Endodermal cell (in vitro differentiated cells): ENCODE measurements around the gene FAM229A. TPM values are rescaled to one million over a fixed set of nuclear protein-coding genes. Genes with fewer than 3 reads are reported as not detected.
A peak's percentile ranks its signal among the peaks of the same experiment; 100 is the strongest.

Experiments used
- DNase-seq: peaks from one replicate; pipeline ENCODE4 v3.0.0-alpha.2; 2017
- H3K27ac ChIP-seq: 2 replicates; pipeline ENCODE4 v1.5.1; 2013; ENCODE audit warnings: mild to moderate bottlenecking, low read depth, low read length, moderate library complexity
- H3K27me3 ChIP-seq: 2 replicates; pipeline ENCODE4 v1.6.1; 2013; ENCODE audit warnings: mild to moderate bottlenecking, low read length, moderate library complexity; ENCODE audit not compliant: insufficient read depth, control insufficient read depth, poor library complexity, severe bottlenecking
- H3K36me3 ChIP-seq: 2 replicates; pipeline ENCODE4 v1.7.0; 2013; ENCODE audit warnings: mild to moderate bottlenecking, low read length, moderate library complexity; ENCODE audit not compliant: control insufficient read depth, insufficient read depth
- H3K4me1 ChIP-seq: one replicate; pipeline ENCODE4 v1.7.0; 2013; ENCODE audit warnings: low read length; ENCODE audit not compliant: control insufficient read depth, insufficient read depth
- H3K4me3 ChIP-seq: 2 replicates; pipeline ENCODE4 v1.5.1; 2013; ENCODE audit warnings: mild to moderate bottlenecking, low read length, moderate library complexity
- H3K9ac ChIP-seq: 2 replicates; pipeline ENCODE4 v1.6.1; 2013; ENCODE audit warnings: mild to moderate bottlenecking, low read length, moderate library complexity; ENCODE audit not compliant: poor library complexity, severe bottlenecking; ENCODE audit errors: extremely low read depth
- H3K9me3 ChIP-seq: 2 replicates; pipeline ENCODE4 v1.6.1; 2013; ENCODE audit warnings: mild to moderate bottlenecking, low read length, moderate library complexity; ENCODE audit not compliant: control insufficient read depth
- H3K27ac Mint-ChIP-seq: 2 replicates; pipeline ENCODE4 v1.8.0; 2020; ENCODE audit warnings: mixed read lengths
- H3K27me3 Mint-ChIP-seq: 2 replicates; pipeline ENCODE4 v1.8.0; 2021; ENCODE audit warnings: mild to moderate bottlenecking, mixed read lengths; ENCODE audit not compliant: insufficient read depth
- H3K36me3 Mint-ChIP-seq: 2 replicates; pipeline ENCODE4 v1.8.0; 2020; ENCODE audit warnings: low read depth, mixed read lengths
- H3K4me1 Mint-ChIP-seq: 2 replicates; pipeline ENCODE4 v1.8.0; 2020; ENCODE audit warnings: mixed read lengths
- H3K4me3 Mint-ChIP-seq: 2 replicates; pipeline ENCODE4 v1.8.0; 2020; ENCODE audit warnings: mild to moderate bottlenecking, moderate library complexity, mixed read lengths
- H3K9me3 Mint-ChIP-seq: 2 replicates; pipeline ENCODE4 v1.8.0; 2020; ENCODE audit warnings: mild to moderate bottlenecking, mixed read lengths
- WGBS, 2 experiments: methylation state at CpG; one replicate each; pipeline versions ENCODE4 v1.1.5 to v1.1.7; 2013; ENCODE audit warnings: missing lambda C conversion rate in 2 of 2, mixed read lengths in 1 of 2; ENCODE audit not compliant: insufficient coverage in 1 of 2, insufficient read length in 1 of 2; 5-methylcytosine and 5-hydroxymethylcytosine counted together
- total RNA-seq, 2 donors: library from RNA; stranded (reverse); fragmentation: NEBNext Ultra II Directional in 1 of 2; extraction: Animal tissue kit (Norgen Biotek cat#: 25700) in 1 of 2; gene quantifications; 2 replicates in 1 of 2; 3 replicates in 1 of 2; pipeline ENCODE4 v1.2.1, GENCODE V29; 2021
- TF ChIP-seq, protein P1 (sequence below): fragments of 200-600 bp; sonication (generic); conservative IDR thresholded peaks from 2 replicates; pipeline ENCODE4 v1.5.0; 2021; ENCODE audit warnings: antibody characterized with exemption, mild to moderate bottlenecking

The FAM229A gene
- total RNA-seq, 2 donors from 2014 or later, result 6.8 to 8.4 TPM

DNA sequence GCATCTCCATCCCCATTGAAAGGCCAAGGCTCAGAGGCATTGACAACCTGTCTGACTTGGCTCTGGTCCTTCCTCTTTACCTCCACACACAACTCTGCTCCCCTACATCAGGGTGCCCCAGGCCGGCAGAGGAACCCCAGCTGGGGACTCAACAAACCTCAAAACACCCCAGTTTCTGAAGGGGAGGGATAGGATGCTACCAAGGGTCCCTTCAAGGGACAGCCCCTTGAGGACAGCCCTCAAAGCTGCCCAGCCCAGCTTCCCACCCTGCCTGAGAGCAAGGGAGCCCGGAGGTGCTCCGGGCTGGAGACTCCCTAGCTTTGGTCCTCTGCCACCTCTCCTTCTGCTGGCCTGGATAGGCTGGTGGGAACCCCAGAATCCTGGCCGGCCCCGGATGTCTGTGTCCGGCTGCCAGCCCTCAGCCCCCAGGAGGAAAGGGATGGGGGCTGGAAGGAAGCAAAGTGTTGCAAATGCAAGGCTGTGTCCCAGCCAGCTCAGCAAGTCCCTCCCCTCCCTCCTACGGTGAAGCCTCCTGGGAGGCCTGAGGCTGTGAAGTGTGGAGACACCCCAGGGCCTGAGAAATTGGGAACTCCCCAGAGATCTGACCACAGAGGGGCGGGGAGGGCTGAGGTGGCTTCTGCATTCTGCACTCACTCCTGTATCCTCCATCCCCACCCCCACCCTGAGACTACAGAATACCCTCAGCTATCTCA is 25.2 kb downstream of the FAM229A start:
- Histone ChIP-seq H3K9ac (no peak overlapping the region), H3K9me3 (no peaks in the 10 kb centered on the region), H3K27ac (no peak overlapping the region), H3K36me3 (peaks cover 28% of the 10 kb centered on the region), H3K4me1 (no peaks in the 10 kb centered on the region), H3K27me3 (peaks cover 9% of the 10 kb centered on the region), H3K4me3 (no peak overlapping the region)
- 82 to 93% methylated on average over 2 to 8 of the region's 8 CpGs for WGBS, 2 experiments
- DNase-seq, result no peak
- no peaks in the 10 kb centered on the region for H3K9me3 Mint-ChIP-seq
- peaks cover 24% of the 10 kb centered on the region for H3K4me1 Mint-ChIP-seq
- peaks cover 22% of the 10 kb centered on the region for H3K36me3 Mint-ChIP-seq
- H3K27ac Mint-ChIP-seq, result no peak overlapping the region
- H3K27me3 Mint-ChIP-seq, result peaks cover 25% of the 10 kb centered on the region
- peak overlapping the region; percentile 89 for H3K4me3 Mint-ChIP-seq
- TF ChIP-seq, protein P1, sequence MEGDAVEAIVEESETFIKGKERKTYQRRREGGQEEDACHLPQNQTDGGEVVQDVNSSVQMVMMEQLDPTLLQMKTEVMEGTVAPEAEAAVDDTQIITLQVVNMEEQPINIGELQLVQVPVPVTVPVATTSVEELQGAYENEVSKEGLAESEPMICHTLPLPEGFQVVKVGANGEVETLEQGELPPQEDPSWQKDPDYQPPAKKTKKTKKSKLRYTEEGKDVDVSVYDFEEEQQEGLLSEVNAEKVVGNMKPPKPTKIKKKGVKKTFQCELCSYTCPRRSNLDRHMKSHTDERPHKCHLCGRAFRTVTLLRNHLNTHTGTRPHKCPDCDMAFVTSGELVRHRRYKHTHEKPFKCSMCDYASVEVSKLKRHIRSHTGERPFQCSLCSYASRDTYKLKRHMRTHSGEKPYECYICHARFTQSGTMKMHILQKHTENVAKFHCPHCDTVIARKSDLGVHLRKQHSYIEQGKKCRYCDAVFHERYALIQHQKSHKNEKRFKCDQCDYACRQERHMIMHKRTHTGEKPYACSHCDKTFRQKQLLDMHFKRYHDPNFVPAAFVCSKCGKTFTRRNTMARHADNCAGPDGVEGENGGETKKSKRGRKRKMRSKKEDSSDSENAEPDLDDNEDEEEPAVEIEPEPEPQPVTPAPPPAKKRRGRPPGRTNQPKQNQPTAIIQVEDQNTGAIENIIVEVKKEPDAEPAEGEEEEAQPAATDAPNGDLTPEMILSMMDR, result no peak

DNA sequence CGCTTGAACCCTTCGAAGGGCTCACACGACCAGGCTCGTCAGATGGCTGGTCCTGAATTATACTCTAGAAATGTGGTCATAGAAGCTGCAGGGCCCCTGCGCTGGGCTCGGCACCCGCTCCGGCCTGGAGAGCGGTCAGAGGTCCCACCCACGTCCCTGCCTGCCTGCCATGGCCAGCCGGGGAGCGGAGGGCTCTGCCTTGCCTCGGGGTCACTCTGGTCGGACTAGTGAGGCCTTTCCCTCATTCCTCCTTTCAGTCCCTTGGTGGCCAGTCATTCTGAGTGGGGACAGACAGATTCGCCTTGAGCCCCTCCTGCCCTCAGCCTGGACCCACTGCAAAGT is 25.7 kb downstream of the FAM229A start:
- no peak overlapping the region for H3K9ac ChIP-seq
- Mint-ChIP-seq H3K9me3 (no peaks in the 10 kb centered on the region), H3K27me3 (peaks cover 25% of the 10 kb centered on the region), H3K27ac (no peak overlapping the region), H3K36me3 (peaks cover 27% of the 10 kb centered on the region), H3K4me3 (peak overlapping the region; percentile 89), H3K4me1 (peaks cover 26% of the 10 kb centered on the region)
- H3K36me3 ChIP-seq, result peaks cover 33% of the 10 kb centered on the region
- DNase-seq, result no peak
- H3K27me3 ChIP-seq, result peaks cover 9% of the 10 kb centered on the region
- no peak overlapping the region for H3K27ac ChIP-seq
- WGBS, 2 experiments, result 43 to 46% methylated on average over 12 to 15 of the region's 15 CpGs
- H3K4me3 ChIP-seq, result no peak overlapping the region
- H3K4me1 ChIP-seq, result no peaks in the 10 kb centered on the region
- H3K9me3 ChIP-seq, result no peaks in the 10 kb centered on the region
- TF ChIP-seq, protein P1, result no peak

DNA sequence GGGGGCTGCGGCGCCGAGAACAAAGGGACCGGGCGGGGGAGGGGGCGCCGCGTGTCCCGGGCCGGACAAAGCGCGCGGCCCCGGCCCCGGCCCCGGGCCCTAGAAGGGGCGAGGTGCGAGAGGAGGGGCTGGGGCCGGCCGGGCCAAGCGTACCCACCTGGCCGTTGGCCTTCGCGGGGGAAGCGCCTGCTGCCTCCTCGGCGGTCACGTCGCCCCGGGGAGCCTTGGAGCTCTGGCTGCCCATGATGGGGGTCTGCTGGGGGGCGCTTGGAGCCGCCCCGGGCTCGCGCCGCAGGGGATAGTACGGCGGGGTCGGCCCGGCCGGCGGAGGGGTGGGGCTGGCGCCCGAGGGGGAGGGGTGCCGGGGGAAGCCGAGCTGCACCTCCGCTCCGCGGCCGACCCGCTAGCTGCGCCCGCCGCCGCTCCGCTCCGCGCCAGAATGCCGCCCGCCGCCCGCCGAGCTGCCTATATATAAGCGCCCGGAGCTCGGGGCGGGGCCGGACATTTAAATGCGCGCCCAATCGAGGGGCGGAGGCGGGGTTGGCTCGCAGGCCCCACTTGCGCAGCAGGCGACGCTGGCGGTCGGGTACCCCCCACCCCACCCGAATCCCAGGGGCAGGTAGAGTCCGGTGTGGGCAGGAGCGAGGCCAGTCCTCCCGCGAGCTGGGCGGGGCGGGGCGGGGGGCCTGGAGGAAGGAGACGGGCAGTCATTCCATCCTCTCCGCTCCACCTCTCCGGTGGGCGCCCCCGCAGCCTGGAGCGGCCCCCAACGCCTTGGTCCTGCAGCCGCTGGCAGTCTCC is 26.3 kb downstream of the FAM229A start, which contains the start of gene MARCKSL1:
TSS of gene MARCKSL1 (minus strand) at position 444 of the 801 bp plus-strand sequence. CDS start at position 244, 200 bp downstream.
- Mint-ChIP-seq H3K4me3 (peak within 1 kb of the TSS; percentile 89), H3K9me3 (no peaks in the 10 kb centered on the region), H3K4me1 (peaks cover 26% of the 10 kb centered on the region), H3K36me3 (peaks cover 32% of the 10 kb centered on the region), H3K27me3 (peaks cover 25% of the 10 kb centered on the region), H3K27ac (peak within 1 kb of the TSS; percentile 94)
- H3K4me1 ChIP-seq, result no peaks in the 10 kb centered on the region
- peak; percentile 94 for DNase-seq
- peak within 1 kb of the TSS; percentile 96 for H3K27ac ChIP-seq
- H3K4me3 ChIP-seq, result peak within 1 kb of the TSS; percentile 97
- H3K36me3 ChIP-seq, result peaks cover 39% of the 10 kb centered on the region
- peak within 1 kb of the TSS; percentile 94 for H3K9ac ChIP-seq
- WGBS, 2 experiments, result 1% methylated on average over 23 to 95 of the region's 95 CpGs
- peaks cover 9% of the 10 kb centered on the region for H3K27me3 ChIP-seq
- TF ChIP-seq, protein P1, result no peak
- H3K9me3 ChIP-seq, result no peaks in the 10 kb centered on the region
